ENCODE measurements around the gene SORD. TPM values are rescaled to one million over a fixed set of nuclear protein-coding genes. Genes with fewer than 3 reads are reported as not detected.
"Not testable (repeated sequence)": the region's sequence is repeated elsewhere in the genome, so short reads cannot be mapped to it uniquely, and the experiment has no call there.

Gene SORD
- total RNA-seq, 1 donor from 2014 or later, result 15.5 TPM

DNA sequence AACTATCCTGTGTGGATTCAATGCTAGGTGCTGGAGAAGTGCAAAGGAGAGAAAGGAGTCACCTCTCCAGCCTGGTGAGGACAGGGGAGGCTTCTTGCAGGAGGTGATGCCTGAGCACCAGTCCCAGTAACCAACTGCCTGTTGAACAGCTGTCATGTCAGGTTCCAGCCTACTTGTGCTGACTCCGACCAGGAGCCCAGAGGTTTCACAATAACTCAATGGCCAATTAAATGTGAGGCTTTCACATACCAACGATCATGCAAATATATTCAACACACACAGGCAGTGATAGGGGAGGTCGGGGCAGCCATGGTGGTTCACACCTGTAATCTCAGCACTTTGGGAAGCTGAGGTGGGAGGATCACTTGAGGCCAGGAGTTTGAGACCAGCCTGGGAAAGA, 7.7 kb downstream of the SORD start:
- Mint-ChIP-seq H3K4me1 (peaks cover 9% of the 10 kb centered on the region), H3K27me3 (no peaks in the 10 kb centered on the region), H3K36me3 (ENCODE audit: low read depth) (peaks cover 21% of the 10 kb centered on the region), H3K4me3 (no peak overlapping the region), H3K27ac (no peak overlapping the region), H3K9me3 (peaks cover 3% of the 10 kb centered on the region)
- CTCF ChIA-PET, result interaction anchor here (1.2 to 1.3 kb wide), 2 partner anchors 88 to 177 kb away, joined by 3 to 4 read pairs; no protein-coding TSS in a partner anchor
- intact Hi-C loops (cut with micrococcal nuclease), result no loop called here
- no peak for DNase-seq
- TF ChIP-seq, protein P1, sequence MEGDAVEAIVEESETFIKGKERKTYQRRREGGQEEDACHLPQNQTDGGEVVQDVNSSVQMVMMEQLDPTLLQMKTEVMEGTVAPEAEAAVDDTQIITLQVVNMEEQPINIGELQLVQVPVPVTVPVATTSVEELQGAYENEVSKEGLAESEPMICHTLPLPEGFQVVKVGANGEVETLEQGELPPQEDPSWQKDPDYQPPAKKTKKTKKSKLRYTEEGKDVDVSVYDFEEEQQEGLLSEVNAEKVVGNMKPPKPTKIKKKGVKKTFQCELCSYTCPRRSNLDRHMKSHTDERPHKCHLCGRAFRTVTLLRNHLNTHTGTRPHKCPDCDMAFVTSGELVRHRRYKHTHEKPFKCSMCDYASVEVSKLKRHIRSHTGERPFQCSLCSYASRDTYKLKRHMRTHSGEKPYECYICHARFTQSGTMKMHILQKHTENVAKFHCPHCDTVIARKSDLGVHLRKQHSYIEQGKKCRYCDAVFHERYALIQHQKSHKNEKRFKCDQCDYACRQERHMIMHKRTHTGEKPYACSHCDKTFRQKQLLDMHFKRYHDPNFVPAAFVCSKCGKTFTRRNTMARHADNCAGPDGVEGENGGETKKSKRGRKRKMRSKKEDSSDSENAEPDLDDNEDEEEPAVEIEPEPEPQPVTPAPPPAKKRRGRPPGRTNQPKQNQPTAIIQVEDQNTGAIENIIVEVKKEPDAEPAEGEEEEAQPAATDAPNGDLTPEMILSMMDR (IDR thresholded peaks at IDR 0.05), result no peak
- no peak for ATAC-seq (ENCODE audit: low read depth)
- POLR2A ChIA-PET, result no interaction called here

DNA sequence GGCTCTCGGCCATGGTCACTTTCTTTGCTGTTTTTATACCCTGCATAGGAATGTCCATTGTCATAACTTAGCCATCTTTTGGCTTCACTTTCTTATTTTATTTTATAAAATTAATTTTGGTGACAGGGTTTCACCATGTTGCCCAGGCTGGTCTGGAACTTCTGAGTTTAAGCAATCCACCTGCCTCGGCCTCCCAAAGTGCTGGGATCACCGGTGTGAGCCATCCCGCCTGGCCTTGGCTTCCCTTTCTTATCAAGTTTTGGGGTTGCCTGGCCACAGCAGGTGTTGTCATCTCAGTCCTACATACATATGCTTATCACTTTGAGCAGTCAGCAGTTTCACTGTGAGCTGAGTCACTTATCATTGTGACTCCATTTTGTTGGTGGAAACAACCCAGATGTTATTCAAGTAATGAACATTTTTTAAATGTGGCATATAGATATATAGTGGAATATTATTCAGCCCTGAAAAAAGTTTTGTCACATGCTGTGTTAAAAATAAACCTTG, 8.6 kb downstream of the SORD start:
- H3K27ac Mint-ChIP-seq; H3K27me3 Mint-ChIP-seq; ATAC-seq (ENCODE audit: low read depth); intact Hi-C loops (cut with micrococcal nuclease); H3K9me3 Mint-ChIP-seq; H3K4me3 Mint-ChIP-seq; POLR2A ChIA-PET; DNase-seq: not testable (repeated sequence)
- Mint-ChIP-seq H3K36me3 (ENCODE audit: low read depth) (peaks cover 23% of the 10 kb centered on the region), H3K4me1 (peaks cover 13% of the 10 kb centered on the region)
- CTCF ChIA-PET, result interaction anchor here (1.3 kb wide), 1 partner anchor 178 kb away, joined by 3 read pairs; no protein-coding TSS in a partner anchor

DNA sequence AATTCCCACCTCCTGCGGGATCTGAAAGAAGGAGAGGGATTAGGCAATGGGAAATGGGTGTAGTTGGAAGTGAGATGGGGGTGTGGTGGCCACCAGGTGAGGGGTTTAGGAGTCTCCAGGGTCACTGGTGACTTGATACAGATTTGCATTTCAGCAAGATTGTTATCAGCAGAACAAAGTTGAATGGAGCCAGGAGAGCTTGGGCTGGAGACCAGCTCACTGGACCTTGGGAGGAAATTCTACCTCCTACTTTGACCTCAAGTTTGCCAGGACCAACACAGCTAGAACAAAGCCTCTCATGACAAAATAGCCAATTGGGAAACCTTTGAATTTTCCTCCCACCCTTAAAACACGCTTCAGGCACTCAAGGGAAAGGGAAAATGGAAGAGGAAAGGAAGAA, 9.5 kb downstream of the SORD start:
- H3K4me3 Mint-ChIP-seq, result not testable (repeated sequence)

DNA sequence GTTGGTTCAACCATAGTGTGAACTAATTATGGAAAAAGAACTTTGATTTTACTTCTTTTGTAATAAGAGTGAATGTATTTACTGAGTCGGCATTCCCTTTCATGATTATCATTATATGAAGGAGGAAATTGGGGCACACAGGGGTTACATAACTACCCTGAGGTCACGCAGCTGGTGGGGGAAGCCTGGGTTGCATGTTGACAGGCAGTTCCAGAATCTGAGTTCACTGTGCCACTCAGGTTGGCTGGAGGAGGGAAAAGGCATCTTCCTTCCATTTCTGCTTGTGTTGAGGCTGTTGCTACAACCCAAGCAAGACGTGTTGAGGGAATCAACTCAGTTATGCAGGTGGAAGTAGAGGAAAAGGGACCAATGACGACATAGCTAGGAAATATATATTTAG, 11.1 kb downstream of the SORD start:
- CTCF ChIA-PET; H3K27me3 Mint-ChIP-seq; intact Hi-C loops (cut with micrococcal nuclease); DNase-seq; H3K9me3 Mint-ChIP-seq; ATAC-seq (ENCODE audit: low read depth); POLR2A ChIA-PET; H3K27ac Mint-ChIP-seq; H3K4me3 Mint-ChIP-seq: not testable (repeated sequence)
- Mint-ChIP-seq H3K4me1 (peaks cover 35% of the 10 kb centered on the region), H3K36me3 (ENCODE audit: low read depth) (peaks cover 20% of the 10 kb centered on the region)

More for the DNA sequence above, 9.5 kb downstream of the SORD start:
- H3K27me3 Mint-ChIP-seq; H3K9me3 Mint-ChIP-seq; ATAC-seq (ENCODE audit: low read depth); intact Hi-C loops (cut with micrococcal nuclease); H3K27ac Mint-ChIP-seq; DNase-seq; CTCF ChIA-PET; POLR2A ChIA-PET: not testable (repeated sequence)
- Mint-ChIP-seq H3K36me3 (ENCODE audit: low read depth) (peaks cover 23% of the 10 kb centered on the region), H3K4me1 (peaks cover 22% of the 10 kb centered on the region)

DNA sequence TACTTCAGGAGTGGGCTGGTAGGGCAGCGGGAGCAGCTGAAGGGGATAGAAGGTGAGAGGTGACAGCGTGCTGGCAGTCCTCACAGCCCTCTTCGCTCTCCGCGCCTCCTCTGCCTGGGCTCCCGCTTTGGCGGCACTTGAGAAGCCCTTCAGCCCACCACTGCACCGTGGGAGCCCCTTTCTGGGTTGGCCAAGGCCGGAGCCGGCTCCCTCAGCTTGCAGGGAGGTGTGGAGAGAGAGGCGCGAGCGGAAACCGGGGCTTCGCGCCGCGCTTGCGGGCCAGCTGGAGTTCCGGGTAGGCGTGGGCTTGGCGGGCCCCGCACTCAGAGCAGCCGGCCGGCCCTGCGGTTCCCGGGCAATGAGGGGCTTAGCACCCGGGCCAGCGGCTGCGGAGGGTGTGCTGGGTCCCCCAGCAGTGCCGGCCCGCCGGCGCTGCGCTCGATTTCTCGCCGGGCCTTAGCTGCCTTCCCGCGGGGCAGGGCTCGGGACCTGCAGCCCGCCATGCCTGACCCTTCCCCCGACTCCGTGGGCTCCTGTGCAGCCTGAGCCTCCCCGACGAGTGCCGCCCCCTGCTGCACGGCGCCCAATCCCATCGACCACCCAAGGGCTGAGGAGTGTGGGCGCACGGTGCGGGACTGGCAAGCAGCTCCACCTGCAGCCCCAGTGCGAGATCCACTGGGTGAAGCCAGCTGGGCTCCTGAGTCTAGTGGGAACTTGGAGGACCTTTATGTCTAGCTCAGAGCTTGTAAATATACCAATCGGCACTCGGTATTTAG, 11.8 kb downstream of the SORD start:
- H3K9me3 Mint-ChIP-seq; H3K27me3 Mint-ChIP-seq; DNase-seq; H3K4me3 Mint-ChIP-seq; ATAC-seq (ENCODE audit: low read depth); H3K27ac Mint-ChIP-seq; POLR2A ChIA-PET: not testable (repeated sequence)
- peaks cover 16% of the 10 kb centered on the region for H3K36me3 Mint-ChIP-seq (ENCODE audit: low read depth)
- CTCF ChIA-PET, result interaction anchor here (0.8 to 1.6 kb wide), 3 partner anchors 11 to 83 kb away, joined by 3 to 5 read pairs (median 4); partner anchors contain the start of gene SORD
- H3K4me1 Mint-ChIP-seq, result peaks cover 35% of the 10 kb centered on the region
- intact Hi-C loops (cut with micrococcal nuclease), result loop anchor here (5.0 kb wide), 3 partner anchors 322 to 452 kb away; partner anchors contain the start of genes B2M, PATL2 and SPG11

DNA sequence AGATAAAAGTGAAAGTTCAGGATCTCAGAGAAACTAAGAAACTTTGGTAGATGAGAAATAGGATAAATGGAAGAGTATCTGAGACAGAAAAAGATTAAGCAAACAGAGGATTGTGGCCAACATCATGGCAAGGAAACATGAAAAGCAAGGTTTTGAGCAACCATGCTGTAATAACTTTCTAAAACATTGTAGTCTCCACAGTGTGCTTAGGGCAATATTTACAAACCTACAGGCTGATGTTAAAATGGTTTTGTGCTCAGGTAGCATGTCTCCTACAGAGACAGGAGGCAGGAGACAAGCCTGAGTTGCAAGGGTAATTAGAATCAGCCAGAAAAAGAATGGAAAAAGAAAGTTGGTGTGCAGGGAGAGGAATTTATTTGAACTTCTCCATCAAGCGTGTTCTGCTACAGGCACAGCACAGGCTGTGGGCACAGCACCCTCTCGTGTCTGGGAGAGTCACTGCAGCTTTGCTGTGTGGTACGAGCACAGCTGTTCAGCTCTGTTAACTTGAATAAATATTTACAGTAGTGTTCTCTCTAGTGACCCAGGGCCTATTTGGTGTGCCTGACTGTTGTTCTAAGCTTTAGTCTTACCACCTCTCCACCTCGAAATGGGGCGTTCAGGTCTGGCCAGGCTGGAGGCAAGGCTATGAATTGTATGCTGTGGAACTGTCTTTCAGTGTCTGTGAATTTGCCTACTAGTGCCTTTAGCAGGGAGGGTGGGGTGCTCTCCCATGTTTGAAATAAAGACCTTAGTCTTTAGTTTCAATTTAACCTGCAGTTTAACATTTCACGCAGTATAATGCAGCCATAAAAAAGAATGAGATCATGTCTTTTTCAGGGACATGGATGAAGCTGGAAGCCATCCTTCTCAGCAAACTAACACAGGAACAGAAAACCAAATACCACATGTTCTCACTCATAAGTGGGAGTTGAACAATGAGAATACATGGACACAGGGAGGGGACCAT, 14.1 kb downstream of the SORD start:
- POLR2A ChIA-PET, result interaction anchor here (0.5 to 1.8 kb wide), 4 partner anchors 12 to 1905 kb away, joined by 3 to 10 read pairs (median 5); partner anchors contain the start of genes GOLM2 and SORD
- intact Hi-C loops (cut with micrococcal nuclease), result loop anchor here (1.0 to 5.0 kb wide), 6 partner anchors 82 to 455 kb away; partner anchors contain the start of genes B2M, PATL2 and SPG11
- H3K4me3 Mint-ChIP-seq, result peak overlapping the region; percentile 19

More for the DNA sequence above, 14.1 kb downstream of the SORD start:
- H3K9me3 Mint-ChIP-seq; H3K36me3 Mint-ChIP-seq (ENCODE audit: low read depth); H3K27me3 Mint-ChIP-seq: not testable (repeated sequence)
- CTCF ChIA-PET, result interaction anchor here (0.6 to 2.6 kb wide), 8 partner anchors 14 to 801 kb away, joined by 3 to 17 read pairs (median 5); partner anchors contain the start of gene SORD
- TF ChIP-seq, protein P1 (IDR thresholded peaks at IDR 0.05), result peak; percentile 27
- DNase-seq, result peak; percentile 56
- H3K4me1 Mint-ChIP-seq, result peaks cover 35% of the 10 kb centered on the region
- peak overlapping the region; percentile 50 for H3K27ac Mint-ChIP-seq
- ATAC-seq (ENCODE audit: low read depth), result peak; percentile 99

Data from activated B cell treated with CpG ODN at 0.5 μM for 24 hours (primary cell).